Smooth muscle cell (in vitro differentiated cells): ENCODE data around the gene DAPK1. TPM values are rescaled to one million over a fixed set of nuclear protein-coding genes. Genes with fewer than 3 reads are reported as not detected.

Experiments used
- DNase-seq: peaks from one replicate; lab custom pipeline; 2025; ENCODE audit not compliant: unreplicated experiment; lab: John Stamatoyannopoulos, UW
- H2AFZ ChIP-seq: fragments of 200-600 bp; sonication (generic); 2 replicates; pipeline ENCODE4 v1.6.0; 2016; ENCODE audit warnings: antibody characterized with exemption, low read depth, mild to moderate bottlenecking
- H3F3A ChIP-seq: fragments of 200-600 bp; sonication (generic); 2 replicates; pipeline ENCODE4 v1.6.0; 2017; ENCODE audit warnings: antibody characterized with exemption, low read depth
- H3K27ac ChIP-seq: fragments of 200-600 bp; sonication (generic); 2 replicates; pipeline ENCODE4 v1.5.1; 2016; ENCODE audit warnings: low read depth, mild to moderate bottlenecking
- H3K27me3 ChIP-seq: fragments of 200-600 bp; sonication (generic); 2 replicates; pipeline ENCODE4 v1.6.1; 2016; ENCODE audit warnings: low read depth, mild to moderate bottlenecking
- H3K36me3 ChIP-seq: fragments of 200-600 bp; sonication (generic); 2 replicates; pipeline ENCODE4 v1.5.1; 2016; ENCODE audit warnings: low read depth
- H3K4me1 ChIP-seq: fragments of 200-600 bp; sonication (generic); 2 replicates; pipeline ENCODE4 v1.5.1; 2016; ENCODE audit warnings: low read depth
- H3K4me2 ChIP-seq: fragments of 200-600 bp; sonication (generic); 2 replicates; pipeline ENCODE4 v1.6.0; 2016; ENCODE audit warnings: mild to moderate bottlenecking
- H3K4me3 ChIP-seq: fragments of 200-600 bp; sonication (generic); 2 replicates; pipeline ENCODE4 v1.5.1; 2016; ENCODE audit warnings: mild to moderate bottlenecking
- H3K79me2 ChIP-seq: fragments of 200-600 bp; sonication (generic); 2 replicates; pipeline ENCODE4 v1.6.0; 2016; ENCODE audit warnings: low read depth, mild to moderate bottlenecking
- H3K9ac ChIP-seq: fragments of 200-600 bp; sonication (generic); 2 replicates; pipeline ENCODE4 v1.6.0; 2016; ENCODE audit warnings: low read depth
- H3K9me3 ChIP-seq: fragments of 200-600 bp; sonication (generic); replicated peaks from 2 replicates; pipeline ENCODE4 v1.5.1; 2016; ENCODE audit warnings: low read depth
- H4K20me1 ChIP-seq: fragments of 200-600 bp; sonication (generic); 2 replicates; pipeline ENCODE4 v1.6.0; 2016; ENCODE audit warnings: low read depth
- CTCF ChIP-seq: fragments of 200-600 bp; sonication (generic); IDR thresholded peaks from 2 replicates; pipeline ENCODE4 v1.5.1; 2017; ENCODE audit warnings: borderline replicate concordance, mild to moderate bottlenecking, antibody characterized with exemption; ENCODE audit not compliant: insufficient read depth, poor library complexity, severe bottlenecking
- WGBS: methylation state at CpG from one replicate; pipeline ENCODE4 v1.1.7; 2016; ENCODE audit warnings: low lambda C conversion rate; 5-methylcytosine and 5-hydroxymethylcytosine counted together
- polyA plus RNA-seq: library from polyadenylated mRNA; unstranded; fragments of >200 nt; fragmentation: Nextera tagmentation; extraction: Ambion mirVana; gene quantifications from 2 replicates; pipeline ENCODE4 v1.2.1, GENCODE V29; 2016
- total RNA-seq: library from RNA; depleted of rRNA; stranded (reverse); fragments of >200 nt; gene quantifications from 2 replicates; pipeline ENCODE4 v1.2.3, GENCODE V29; 2014

DAPK1 gene
- total and polyA plus RNA-seq, 2 experiments from 2014 or later, result 12.6 to 20.3 TPM

GRCh38 chr9:87491523-87491922 lies 6.1 kb upstream of the DAPK1 start:
- Histone ChIP-seq H2AFZ (no peak overlapping the region), H3K36me3 (no peaks in the 10 kb centered on the region), H3K4me3 (no peak overlapping the region), H3K4me1 (no peaks in the 10 kb centered on the region), H3K27me3 (peaks cover 10% of the 10 kb centered on the region), H3K9ac (no peak overlapping the region), H3K79me2 (no peaks in the 10 kb centered on the region), H3K27ac (no peak overlapping the region), H4K20me1 (no peaks in the 10 kb centered on the region), H3F3A (peaks cover 5% of the 10 kb centered on the region), H3K4me2 (no peak overlapping the region), H3K9me3 (no peaks in the 10 kb centered on the region)
- no peak for DNase-seq
- 84% methylated on average over 3 of the region's 3 CpGs for WGBS
- TF ChIP-seq CTCF, result no peak

DNA sequence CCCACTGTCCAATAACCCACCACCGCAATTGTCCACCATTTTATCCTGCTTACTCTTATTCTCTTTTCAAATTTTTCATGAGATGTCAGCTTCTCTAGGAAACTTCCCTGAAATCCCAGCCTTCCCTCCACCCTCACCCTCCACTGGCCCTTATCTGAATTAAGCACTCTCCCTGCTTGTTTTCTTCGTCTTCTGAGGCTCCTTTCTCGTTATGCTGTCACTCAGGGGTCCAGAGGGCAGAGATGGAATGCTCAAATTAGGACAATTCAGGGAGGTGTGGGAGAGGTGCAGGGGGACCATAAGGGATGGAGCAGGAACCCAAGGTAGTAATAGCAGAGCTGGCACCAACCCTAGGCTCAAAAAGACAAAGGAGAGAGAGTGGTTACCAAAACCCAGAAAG lies 5.0 kb upstream of the DAPK1 start:
- H3K4me2 ChIP-seq, result no peak overlapping the region
- TF ChIP-seq CTCF, result no peak
- no peak overlapping the region for H3K9ac ChIP-seq
- no peak overlapping the region for H3K27ac ChIP-seq
- no peaks in the 10 kb centered on the region for H3K9me3 ChIP-seq
- 31% methylated on average over 3 of the region's 3 CpGs for WGBS
- no peaks in the 10 kb centered on the region for H3K79me2 ChIP-seq
- no peaks in the 10 kb centered on the region for H3K4me1 ChIP-seq
- H3F3A ChIP-seq, result peaks cover 5% of the 10 kb centered on the region
- no peak overlapping the region for H2AFZ ChIP-seq
- peaks cover 10% of the 10 kb centered on the region for H3K27me3 ChIP-seq
- H4K20me1 ChIP-seq, result no peaks in the 10 kb centered on the region
- no peaks in the 10 kb centered on the region for H3K36me3 ChIP-seq
- no peak for DNase-seq
- no peak overlapping the region for H3K4me3 ChIP-seq

- 6% methylated on average over 2 of the region's 2 CpGs for WGBS
- Histone ChIP-seq H3K79me2 (no peaks in the 10 kb centered on the region), H3K9ac (no peak overlapping the region), H4K20me1 (no peaks in the 10 kb centered on the region), H3K4me1 (peaks cover 9% of the 10 kb centered on the region), H3K27ac (no peak overlapping the region), H2AFZ (no peak overlapping the region), H3K27me3 (peaks cover 10% of the 10 kb centered on the region), H3K4me3 (no peak overlapping the region), H3K36me3 (no peaks in the 10 kb centered on the region), H3K4me2 (peak overlapping the region; percentile 10), H3K9me3 (no peaks in the 10 kb centered on the region), H3F3A (peaks cover 5% of the 10 kb centered on the region)
- no peak for TF ChIP-seq CTCF
- DNase-seq, result no peak
Observed at GRCh38 chr9:87494970-87495471, 2.6 kb upstream of the DAPK1 start.

- Histone ChIP-seq H3K27ac (no peak overlapping the region), H3K9ac (no peak overlapping the region), H3K79me2 (peaks cover 11% of the 10 kb centered on the region), H3K4me2 (peak overlapping the region; percentile 98), H3K36me3 (no peaks in the 10 kb centered on the region), H3K4me3 (peak overlapping the region; percentile 77), H3F3A (peaks cover 5% of the 10 kb centered on the region), H2AFZ (peak overlapping the region; percentile 88), H3K4me1 (peaks cover 14% of the 10 kb centered on the region), H3K9me3 (no peaks in the 10 kb centered on the region), H4K20me1 (peaks cover 1% of the 10 kb centered on the region), H3K27me3 (peaks cover 10% of the 10 kb centered on the region)
- DNase-seq, result no peak
- TF ChIP-seq CTCF, result no peak
- WGBS, result 19% methylated on average over 15 of the region's 15 CpGs
Observed at GRCh38 chr9:87497080-87497603, 525 bp upstream of the DAPK1 start.
